GM19324 (cell line): Measurements from ENCODE around the gene MYO10.
"Not testable (repeated sequence)": the region's sequence is repeated elsewhere in the genome, so short reads cannot be mapped to it uniquely, and the experiment has no call there.

Source experiments
- ATAC-seq: cut with Tn5 transposase; IDR thresholded peaks from one replicate; pipeline ENCODE4 v1.9.1; 2021; ENCODE audit warnings: mild to moderate bottlenecking, moderate library complexity; ENCODE audit not compliant: unreplicated experiment, low FRiP score

MYO10 gene

DNA sequence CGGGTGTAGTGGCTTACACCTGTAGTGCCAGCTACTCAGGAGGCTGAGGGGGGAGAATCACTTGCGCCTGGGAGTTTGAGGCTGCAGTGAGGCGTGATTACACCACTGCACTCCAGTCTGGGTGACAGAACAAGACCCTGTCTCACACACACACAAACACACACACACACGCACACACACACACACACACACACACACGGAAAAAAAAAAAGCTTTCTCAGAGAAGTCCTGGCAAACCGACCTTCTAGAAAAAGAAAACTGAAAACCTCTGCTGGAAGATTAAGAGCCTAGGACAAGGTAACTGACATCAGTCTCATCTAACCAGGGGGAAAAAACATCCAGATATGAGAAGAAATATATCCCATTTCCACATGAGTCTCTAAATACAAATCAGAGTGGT, 178.9 kb downstream of the MYO10 start:
- no peak for ATAC-seq

DNA sequence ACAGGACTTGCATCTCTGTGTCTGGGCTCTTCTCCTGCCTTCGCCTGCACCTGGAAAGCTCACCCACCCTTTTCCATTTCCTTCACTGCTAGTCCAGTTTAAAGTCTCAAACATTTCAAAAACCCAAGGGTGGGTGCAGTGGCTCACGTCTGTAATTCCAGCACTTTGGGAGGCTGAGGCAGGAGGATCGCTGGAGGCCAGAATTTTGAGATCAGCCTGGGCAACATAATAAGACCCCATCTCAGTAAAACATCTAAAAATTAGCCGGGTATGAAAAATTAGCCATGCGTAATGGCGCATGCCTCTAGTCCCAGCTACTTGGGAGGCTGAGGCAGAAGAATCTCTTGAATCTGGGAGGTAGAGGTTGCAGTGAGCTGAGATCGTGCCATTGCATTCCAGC, 179.4 kb downstream of the MYO10 start:
- ATAC-seq, result no peak

DNA sequence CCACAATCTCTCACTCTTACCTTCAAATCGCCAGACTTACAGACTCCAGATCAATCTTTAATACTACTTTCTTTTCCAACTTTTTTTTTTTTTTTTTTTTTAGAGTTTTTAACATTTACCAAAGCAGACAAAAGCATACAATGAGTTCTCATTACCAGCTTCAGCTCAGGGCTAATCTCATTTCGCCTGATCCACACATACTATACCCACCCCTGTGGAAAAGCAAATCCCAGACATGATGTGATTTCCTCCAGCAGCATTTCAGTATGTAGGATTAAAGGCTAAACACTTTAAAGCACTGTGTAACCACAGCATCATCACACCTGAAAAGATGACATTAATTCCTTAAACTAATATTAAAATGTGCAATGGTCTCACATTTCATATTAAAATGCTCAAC, 180.4 kb downstream of the MYO10 start:
- no peak for ATAC-seq

DNA sequence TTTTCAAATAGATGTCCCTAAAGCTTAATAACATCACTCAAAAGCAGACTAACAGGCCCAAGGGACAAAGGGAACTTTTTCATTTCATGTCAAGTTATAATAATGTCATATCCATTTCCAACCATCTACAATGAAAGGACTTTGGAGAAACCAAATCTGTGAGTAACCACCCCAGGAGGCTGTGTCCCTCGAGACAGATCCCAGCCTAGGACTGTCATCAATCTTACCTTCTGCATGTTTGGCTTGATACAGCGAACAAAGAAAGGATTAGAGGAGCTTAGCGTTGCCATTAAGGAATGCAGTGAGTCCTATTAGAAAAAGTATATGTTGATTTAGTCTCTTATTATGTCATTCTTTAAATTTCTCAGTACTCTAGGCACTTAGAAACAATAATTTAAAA, 181.5 kb downstream of the MYO10 start:
- no peak for ATAC-seq

DNA sequence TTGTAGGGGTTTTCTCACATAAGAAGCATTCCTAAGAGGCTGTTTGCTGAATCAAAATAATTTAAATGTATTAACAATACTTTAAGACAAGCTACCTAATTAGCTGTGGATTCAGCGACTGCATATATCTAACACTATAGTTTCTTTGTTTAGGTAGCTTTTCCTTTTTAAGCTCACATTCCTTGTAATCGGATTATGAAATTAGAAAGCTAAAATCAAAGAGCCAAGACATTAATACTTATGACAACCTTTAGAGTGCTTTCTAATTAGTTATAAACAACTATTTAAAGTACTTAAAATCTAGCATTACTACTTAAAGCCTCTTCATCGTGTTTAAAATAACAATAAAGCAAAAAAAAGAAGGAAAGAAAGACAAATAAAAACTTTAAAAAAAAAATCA, 182.0 kb downstream of the MYO10 start:
- ATAC-seq, result no peak

DNA sequence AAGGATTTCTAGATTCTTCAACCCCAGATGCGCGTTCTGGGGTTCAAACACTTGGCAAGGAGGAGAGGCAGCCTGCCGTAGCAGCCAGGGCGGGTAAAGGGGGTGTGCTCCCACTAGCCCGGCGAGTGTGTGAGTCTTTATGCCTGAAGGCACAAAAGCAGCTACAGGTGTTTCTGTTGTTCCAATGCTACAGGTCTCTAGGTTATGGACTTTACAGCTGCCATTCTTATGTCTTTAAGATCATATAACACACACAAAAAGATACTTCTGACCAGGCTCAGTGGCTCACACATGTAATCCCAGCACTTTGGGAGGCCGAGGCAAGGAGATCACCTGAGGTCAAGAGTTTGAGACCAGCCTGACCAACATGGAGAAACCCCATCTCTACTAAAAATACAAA, 185.6 kb downstream of the MYO10 start:
- ATAC-seq, result no peak

DNA sequence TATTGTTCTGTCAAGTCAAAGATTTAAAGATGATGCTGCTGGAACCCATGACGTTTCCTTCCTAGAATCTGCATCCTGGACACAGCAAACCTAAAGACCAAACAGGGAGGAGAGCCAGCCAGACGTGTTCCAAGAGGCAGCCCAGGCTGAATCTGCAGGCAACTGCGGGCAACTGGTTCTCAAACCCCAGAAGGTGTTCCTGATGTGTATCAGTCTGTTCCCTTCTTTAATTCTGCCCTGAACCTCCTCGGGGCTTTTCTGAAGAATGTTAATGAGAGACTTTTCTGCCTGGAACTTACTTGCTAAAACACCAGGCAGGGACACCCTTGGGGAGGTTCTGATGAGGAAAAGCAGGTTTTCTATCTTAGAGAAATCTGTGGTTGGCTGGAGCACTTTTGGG, 186.5 kb downstream of the MYO10 start:
- ATAC-seq, result no peak

DNA sequence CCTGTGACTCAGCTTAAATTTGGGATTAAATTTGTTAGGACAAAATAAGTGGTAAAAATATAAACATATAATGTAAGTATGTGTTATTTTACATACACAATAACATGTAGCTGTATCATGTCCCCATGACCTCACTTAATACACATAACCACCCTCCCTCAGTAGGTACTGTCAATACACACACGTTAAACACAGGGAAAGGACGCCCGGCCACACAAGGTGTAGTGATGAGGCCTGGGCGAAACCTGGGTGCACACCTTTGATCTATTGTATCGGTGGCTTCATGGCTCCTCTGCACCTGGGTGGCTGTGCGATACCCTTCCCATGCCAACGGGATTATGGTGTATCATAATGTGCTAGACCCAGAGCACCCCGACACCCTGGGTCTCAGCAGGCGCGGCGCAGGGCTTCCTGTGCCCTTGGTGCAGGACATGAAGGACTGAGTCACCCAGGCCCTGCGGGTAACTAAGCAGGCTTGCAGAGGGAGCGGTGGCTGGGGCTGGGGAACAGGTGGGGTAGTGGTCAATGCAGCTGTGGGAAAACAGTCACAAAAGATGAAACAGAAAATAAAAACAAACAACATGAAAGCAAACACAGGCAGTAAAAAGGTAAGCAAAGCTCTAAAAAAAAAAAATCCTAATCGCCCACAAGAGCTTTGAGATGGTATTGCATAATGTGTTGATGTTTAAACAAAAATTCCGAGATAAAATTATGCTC, 191.8 kb downstream of the MYO10 start:
- ATAC-seq, result no peak

DNA sequence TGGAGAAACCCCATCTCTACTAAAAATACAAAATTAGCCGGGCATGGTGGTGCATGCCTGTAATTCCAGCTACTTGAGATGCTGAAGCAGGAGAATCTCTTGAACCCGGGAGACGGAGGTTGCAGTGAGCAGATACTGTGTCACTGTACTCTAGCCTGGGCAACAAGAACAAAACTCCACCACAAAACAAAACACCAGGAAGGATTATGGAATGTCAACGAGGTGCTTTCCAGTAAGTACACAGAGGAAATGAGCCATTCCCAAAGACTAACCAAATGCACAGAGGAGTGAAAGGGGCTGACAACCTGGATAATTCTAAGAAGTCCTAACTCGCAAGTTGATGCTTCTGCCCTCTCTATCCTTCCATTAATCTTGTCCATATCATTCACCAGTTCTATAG, 193.2 kb downstream of the MYO10 start:
- no peak for ATAC-seq

DNA sequence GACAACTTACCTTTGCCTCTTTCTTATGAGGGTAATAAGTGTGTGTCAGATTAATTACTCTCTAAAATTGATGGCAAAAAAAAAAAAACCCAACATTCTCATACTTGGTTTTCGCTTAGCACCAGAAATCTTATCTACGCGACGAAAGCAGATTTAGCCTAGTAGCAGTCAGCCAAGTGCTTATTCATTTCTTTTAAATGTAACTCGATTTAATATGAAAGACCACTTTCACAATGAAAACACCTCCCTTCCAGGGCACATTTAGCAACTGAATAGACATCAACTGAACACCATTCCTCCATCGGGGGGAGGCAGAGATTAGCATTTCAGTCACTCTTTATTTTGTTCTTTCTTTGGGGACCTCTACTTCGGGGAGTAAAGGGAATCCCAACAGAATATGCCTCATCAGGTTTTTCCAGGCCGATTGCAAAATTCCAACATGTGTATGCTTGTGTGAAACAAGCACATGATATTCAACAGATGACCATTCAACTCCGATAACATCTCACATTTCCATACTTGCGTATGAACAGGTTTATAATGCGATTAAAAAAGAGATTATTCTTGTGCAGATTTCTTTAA, 195.2 kb downstream of the MYO10 start:
- no peak for ATAC-seq

DNA sequence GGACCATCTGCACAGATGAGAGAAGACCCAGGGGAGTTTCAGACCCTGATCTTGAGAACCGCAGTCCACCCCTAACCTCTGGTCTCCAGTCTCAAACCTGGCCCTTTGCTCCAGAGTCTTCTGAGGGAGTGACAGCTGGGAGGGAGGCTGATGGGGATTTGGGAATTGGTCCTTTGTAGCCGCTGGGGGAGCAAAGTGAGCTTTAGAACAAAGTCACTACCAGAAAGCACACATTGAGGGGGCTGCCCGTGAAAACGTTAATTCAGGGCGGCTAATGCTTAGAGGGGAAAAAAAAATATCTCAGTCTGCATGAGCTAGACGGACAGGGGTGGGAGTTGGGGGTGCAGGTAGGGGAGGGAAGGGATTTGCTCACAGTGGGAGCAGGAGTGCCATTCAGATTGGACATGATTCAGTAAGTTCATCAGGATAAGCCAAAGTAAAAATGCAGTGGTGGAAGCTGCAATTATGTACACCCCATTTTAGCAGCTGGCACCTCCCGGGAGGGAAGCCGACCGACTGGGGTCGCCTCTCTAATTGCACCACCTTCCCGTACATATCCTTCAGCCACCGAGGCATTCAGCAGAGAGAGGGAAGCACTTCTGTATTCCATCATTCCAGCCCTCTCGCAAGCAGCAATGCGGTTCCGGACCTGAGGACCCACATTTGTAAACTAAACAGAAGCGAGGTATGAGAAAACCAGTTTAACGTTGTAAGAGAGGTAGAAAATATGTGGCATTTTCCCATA, 195.8 kb downstream of the MYO10 start:
- ATAC-seq, result no peak

DNA sequence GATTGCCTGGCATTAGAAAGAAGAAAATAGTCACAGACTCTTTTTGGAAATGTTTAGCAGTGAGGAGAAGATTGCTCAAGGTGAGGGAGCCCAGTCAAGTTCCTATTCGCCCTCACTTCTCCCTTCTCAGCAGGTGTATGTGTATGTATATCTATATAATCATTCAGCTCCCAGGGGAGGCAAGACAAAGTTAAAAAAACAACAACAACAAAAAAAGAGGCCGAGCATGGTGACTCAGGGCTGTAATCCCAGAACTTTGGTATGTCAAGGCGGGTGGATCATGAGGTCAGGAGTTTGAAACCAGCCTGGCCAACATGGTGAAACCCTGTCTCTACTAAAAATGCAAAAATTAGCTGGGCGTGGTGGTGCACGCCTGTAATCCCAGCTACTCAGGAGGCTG, 197.7 kb downstream of the MYO10 start:
- not testable (repeated sequence) for ATAC-seq

DNA sequence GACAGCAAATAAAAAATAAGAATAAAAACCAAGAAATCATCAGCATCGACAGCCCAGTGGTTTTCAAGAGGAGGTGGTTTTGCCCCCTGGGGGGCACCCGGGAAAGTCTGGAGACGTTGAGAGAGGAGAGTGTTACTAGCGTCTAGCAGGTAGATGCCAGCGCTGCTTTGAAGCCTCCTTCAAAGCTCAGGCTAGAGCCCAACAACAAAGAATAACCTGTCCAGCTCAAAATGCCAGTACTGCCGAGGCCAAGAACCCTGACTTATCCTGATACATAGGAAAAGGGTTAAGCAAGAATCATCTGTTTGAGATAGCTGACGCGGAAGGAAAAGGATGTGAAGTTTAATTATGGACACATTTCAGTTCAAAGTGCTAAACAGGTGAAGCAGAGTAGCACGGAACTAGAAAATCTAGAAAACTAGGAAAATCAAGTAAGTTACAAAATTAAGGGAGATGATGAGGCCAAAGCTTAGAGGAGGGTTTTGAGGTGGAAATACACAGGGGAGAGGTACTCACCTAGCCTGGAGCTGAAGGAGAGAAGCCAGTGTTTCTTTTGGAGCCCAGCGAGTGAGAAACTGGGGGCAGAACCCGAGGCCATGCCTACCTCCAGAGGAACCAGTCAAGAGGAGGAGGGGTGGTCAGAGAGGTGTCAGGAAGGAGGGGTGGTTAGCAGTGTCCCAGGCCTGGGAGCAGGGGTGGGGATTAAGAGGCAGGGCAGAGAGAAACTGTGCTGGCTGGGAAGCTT, 198.3 kb downstream of the MYO10 start:
- ATAC-seq, result no peak

DNA sequence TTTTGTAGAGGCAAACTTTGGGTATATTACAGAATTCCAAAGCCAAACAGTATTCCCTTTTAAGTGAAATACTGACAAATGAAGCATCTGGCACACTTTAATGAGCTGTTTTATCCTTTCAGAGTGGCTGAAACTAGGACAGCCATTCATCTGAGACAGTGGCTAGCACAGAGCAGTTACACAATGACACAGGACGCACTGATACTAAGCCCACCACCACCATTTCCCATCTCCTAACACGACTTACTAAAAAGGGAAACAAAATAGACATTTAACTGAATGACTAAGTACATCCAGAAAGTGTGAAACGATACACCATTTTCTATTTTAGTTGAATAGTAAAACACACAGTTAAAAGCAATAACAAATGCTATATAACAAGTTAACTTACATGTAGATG, 198.9 kb downstream of the MYO10 start:
- no peak for ATAC-seq

DNA sequence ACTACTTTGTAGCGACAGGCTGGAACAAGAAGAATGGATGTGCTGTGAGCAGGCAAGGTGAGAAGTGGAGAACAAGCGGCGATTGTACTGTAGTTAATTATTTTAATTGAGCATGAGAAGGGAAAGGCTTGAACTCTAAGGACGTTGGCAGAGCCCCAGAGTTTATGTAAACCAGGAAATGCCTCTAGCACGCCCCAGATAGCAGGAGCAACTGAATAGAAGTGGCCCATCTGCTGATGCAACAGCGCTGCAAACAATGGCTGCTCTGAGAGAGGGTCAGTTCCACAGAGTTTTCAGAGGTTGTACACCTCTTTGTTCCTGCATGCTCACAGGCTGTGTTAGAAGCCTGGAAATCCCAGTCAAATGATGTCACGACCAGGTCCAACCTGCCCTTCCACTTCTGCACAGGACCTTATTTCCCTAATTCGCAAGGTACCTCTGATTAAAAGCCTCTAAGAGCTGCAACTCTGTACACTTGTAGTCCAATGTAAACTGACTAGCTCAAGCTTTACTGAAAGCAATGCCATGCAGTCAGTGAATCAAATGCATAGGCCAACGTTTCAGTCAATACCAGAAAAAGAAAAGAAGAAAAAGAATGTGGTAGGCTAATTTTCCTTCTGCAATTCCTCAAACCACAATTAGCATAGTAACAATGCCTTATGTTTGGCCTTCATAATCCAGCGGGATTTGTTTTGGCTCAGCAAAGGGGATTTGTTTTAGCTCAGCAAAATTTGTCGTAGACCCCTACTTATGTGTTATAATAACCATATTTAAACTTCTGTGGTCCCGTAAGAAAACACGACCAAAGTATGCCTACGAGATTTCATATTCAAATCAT, 199.7 kb downstream of the MYO10 start:
- no peak for ATAC-seq

DNA sequence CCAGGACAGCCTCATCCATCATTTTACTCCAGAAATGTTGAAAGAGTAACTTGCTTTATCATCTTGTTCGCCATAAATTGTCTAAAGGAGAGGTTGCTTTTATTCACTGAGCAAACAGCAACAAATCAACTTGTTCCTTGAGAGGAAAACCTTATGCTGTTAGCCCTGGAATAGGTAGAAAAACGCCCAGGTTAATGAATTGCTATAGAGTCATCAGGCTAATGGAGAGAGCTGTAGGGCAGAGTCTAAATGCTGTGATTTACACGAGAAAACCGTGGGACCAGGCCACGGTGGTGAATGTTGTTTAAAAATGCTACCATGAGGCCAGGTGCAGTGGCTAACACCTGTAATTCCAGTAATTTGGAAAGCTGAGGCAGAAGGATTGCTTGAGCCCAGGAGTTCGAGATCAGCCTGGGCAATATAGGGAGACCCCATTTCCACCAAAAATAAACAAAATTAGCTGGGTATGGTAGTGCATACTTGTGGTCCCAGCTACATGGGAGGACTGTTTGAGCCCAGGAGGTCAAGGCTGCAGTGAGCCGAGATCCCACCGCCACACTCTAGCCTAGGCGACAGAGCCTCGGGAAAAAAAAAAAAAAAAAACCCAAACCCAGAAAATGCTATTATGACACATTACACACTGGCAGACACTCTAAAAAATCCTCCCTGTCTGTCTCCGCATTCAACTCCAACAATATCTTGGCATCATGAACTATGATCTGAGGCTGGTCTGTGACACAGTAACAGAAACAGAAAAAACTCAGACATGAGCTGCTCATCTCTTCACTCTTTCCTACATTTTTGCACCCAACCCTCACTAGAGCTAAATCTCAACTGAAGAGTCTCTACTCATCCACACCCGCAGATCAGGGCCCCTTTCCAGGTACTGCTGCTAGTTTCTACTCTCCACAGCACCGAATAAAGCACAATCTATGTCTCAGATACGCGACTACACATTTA, 200.7 kb downstream of the MYO10 start:
- ATAC-seq, result no peak

DNA sequence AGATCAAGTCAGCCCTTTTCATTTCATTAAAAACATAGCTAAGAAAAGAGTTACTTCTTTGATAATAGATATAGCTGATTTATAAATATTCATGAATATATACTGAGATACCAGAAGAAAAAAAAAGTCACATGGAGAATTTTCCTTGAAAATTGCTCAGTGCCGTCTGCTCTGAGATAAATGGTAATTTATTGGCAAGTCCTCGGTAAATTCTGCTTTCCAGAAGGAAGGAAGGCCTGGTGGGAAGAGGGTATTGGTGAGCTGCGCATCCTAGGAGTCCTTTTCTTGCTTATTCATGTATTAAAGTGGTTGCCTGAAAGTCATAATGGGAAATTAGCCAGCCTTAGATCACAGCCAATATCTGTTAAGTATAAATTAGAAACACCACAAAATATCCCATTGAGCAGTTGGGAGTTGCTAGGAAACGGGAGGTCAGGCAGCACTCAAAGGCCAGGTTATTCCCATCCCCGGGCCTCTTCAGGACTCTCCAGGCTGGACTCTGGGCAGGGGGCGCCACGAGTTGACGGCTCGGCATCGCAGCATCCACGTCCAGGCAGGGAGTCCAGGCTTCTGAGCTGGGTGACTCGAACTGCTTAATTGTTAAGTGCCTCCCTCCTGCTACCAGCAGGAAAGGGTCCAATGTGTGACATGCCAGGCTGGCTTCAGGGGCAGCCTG, 202.6 kb downstream of the MYO10 start:
- no peak for ATAC-seq

DNA sequence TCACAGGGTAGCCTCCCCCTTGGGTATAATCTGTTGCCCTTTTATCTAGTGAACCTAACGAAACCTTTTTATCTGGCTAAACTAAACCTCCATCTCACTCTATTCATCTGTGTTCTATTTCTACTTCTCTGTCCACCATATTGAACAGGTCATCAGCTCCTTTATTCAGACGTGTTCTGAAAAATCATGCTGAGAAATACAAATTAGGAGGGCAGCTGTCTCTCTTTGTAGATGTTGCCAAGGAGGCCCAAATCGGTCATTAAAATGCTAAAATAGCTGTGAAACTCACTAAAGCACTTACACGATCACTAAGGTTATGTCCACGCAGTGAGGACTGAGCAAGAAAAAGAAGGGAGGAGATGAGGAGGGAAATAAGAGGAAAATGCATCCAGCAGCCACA, 203.7 kb downstream of the MYO10 start:
- no peak for ATAC-seq
